Mesodermal cell (in vitro differentiated cells): ENCODE measurements around the gene ANKRD11.
A peak's percentile ranks its signal among the peaks of the same experiment; 100 is the strongest.
"Not testable (repeated sequence)": the region's sequence is repeated elsewhere in the genome, so short reads cannot be mapped to it uniquely, and the experiment has no call there.

ENCODE experiments used
- H3K27ac ChIP-seq: 2 replicates; pipeline ENCODE4 v1.7.0; 2013; ENCODE audit warnings: mild to moderate bottlenecking, low read depth, low read length, moderate library complexity; ENCODE audit not compliant: severe bottlenecking
- H3K36me3 ChIP-seq: 2 replicates; pipeline ENCODE4 v1.7.1; 2013; ENCODE audit warnings: mild to moderate bottlenecking, low read length, moderate library complexity; ENCODE audit not compliant: control insufficient read depth, insufficient read depth
- H3K4me1 ChIP-seq: one replicate; pipeline ENCODE4 v1.7.1; 2013; ENCODE audit warnings: mild to moderate bottlenecking, low read length; ENCODE audit not compliant: insufficient read depth, control insufficient read depth, poor library complexity, severe bottlenecking
- H3K4me3 ChIP-seq: 2 replicates; pipeline ENCODE4 v1.7.0; 2013; ENCODE audit warnings: low read length, control low read depth, mild to moderate bottlenecking; ENCODE audit not compliant: insufficient read depth, poor library complexity, severe bottlenecking; ENCODE audit errors: extremely low read depth
- H3K9me3 ChIP-seq: 2 replicates; pipeline ENCODE4 v1.7.1; 2013; ENCODE audit warnings: mild to moderate bottlenecking, low read length, moderate library complexity; ENCODE audit not compliant: control insufficient read depth
- WGBS, 2 experiments: methylation state at CpG; one replicate each; pipeline ENCODE4 v1.1.5; 2013; ENCODE audit warnings: missing lambda C conversion rate in 2 of 2; ENCODE audit not compliant: insufficient coverage in 2 of 2; 5-methylcytosine and 5-hydroxymethylcytosine counted together

Gene ANKRD11

DNA sequence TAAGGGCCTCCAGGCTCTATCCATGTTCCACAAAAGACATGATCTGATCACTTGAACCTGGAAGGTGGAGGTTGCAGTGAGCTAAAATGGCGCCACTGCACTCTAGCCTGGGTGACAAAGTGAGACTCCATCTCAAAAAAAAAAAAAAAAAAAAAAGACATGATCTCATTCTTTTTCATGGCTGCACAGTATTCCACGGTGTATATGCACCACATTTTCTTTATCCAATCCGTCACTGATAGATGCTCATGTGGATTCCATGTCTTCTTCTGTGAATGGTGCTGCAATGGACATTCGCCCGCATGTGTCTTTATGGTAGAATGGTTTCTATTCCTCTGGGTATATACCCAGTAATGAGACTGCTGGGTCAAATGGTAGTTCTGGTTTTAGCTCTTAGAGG, 124.4 kb downstream of the ANKRD11 start:
- Histone ChIP-seq H3K36me3 (peaks cover 30% of the 10 kb centered on the region), H3K27ac (no peak overlapping the region), H3K4me1 (peaks cover 75% of the 10 kb centered on the region), H3K4me3 (no peak overlapping the region), H3K9me3 (no peaks in the 10 kb centered on the region)
- 100% methylated on average over 3 of the region's 5 CpGs; no CpG with 5 or more reads in 1 of the 2 experiments for WGBS, 2 experiments

DNA sequence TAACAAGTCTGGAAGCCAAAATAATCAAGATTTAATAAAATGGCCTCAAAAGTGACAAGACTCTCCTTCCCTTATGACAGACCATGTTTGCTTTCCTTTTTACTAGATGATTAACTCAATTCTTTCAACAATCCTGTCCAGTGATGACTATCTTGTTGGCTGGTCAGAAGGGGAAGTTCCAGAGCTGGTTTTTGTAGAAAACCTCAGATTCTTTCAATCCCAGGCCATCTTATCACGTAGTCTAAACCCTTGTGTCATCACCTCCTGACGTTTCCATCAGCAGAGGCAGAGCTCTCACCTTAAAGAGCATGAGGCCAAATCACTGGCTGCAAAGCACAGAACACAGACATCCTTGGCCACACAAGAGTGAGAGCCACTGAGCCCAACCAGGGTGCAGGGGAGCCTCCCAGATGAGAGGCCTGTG, 125.3 kb downstream of the ANKRD11 start:
- 67 to 74% methylated on average over 1 to 2 of the region's 2 CpGs for WGBS, 2 experiments
- Histone ChIP-seq H3K9me3 (no peaks in the 10 kb centered on the region), H3K36me3 (peaks cover 35% of the 10 kb centered on the region), H3K27ac (peak overlapping the region; percentile 71), H3K4me1 (peaks cover 72% of the 10 kb centered on the region), H3K4me3 (no peak overlapping the region)

DNA sequence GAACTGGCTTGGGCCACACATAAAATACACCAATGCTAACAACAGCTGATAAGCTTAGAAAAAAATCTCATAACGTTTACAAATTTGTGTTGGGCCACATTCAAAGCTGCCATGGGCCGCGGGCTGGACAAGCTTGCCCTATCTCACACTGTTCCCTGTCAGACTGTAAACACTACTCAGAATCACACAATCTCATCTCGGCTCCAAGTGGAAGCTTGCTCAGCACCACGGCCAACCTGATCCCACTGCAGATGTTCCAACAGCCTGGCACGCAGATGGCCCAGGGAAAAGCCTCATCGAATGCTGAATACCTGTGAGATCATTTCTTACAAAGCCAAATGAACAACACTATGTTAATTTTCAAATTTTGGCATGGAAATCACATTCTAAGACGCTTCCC, 125.8 kb downstream of the ANKRD11 start:
- Histone ChIP-seq H3K36me3 (peaks cover 32% of the 10 kb centered on the region), H3K4me3 (no peak overlapping the region), H3K27ac (peak overlapping the region; percentile 71), H3K4me1 (peaks cover 67% of the 10 kb centered on the region), H3K9me3 (no peaks in the 10 kb centered on the region)
- WGBS, 2 experiments = 93 to 98% methylated on average over 6 to 7 of the region's 8 CpGs

DNA sequence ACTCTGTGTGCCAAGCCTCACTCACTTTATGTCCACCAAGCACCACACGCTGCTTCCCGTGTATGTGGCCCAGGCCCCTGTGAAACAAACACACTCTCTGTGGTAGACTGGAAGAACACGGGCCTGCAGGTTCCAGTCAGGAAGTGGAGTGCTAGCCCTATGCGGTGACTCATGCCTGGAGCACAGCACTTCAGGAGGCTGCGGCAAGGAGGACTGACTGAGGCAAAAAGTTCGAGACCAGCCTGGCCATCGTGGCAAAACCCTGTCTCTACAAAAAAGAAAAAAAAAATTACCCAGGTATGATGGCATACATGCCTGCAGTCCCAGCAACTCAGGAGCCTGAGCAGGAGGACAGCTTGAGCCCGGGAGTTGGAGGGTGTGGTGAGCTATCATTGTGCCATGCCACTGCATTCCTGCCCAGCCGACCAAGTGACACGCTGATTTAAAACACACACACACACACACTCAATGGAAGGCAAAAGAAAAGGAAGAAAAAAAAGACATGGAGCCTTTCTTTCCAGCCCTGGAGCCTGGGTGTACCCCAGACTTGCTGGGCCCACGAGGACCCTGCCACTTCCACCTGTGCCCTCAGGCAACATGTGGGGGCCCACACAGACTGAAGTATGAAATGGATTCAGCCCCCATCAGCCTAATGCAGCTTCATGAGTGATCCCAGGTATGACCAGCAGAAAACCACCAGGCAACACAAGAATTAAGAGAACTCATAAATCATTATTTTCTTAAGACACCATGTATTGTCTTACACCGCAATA, 126.6 kb downstream of the ANKRD11 start:
- peak overlapping the region; percentile 71 for H3K27ac ChIP-seq
- WGBS, 2 experiments = 67 to 69% methylated on average over 8 of the region's 12 CpGs
- no peaks in the 10 kb centered on the region for H3K9me3 ChIP-seq
- H3K4me3 ChIP-seq = no peak overlapping the region
- peaks cover 35% of the 10 kb centered on the region for H3K36me3 ChIP-seq
- H3K4me1 ChIP-seq = peaks cover 66% of the 10 kb centered on the region

DNA sequence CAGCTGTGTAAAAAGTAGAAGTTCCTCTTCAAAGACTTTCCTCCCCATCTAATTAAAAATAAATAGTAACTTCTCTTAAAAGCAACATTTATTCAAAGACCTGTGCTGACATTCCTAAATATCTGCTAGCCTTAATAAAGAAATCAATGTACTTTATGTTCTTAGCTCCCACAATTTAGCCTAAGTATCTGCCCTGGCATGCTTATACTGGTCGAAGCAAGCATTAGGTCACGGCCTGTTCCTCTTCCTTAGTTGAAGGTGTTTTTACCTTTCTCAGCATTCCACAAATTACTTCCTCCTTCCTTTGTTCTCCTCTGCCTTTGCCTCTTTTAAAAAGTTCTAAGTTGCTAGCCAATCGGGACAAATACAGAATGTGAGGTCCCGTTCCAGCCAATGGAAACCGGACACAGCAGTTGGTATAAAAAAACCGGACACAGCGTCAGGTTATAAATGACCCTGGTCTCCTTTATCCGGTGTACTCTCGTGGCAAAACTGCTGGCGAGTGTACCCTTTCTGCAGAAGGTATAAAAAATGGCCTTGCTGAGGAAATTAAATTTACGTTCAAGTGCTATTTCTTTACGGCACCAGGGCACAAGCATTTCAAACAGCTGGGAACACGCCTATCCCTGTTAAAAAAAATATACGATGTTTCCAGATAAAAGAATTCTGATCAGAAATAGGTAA, 127.7 kb downstream of the ANKRD11 start:
- 86 to 87% methylated on average over 8 to 9 of the region's 14 CpGs for WGBS, 2 experiments
- not testable (repeated sequence) for H3K9me3 ChIP-seq, H3K4me3 ChIP-seq, H3K27ac ChIP-seq
- H3K36me3 ChIP-seq = peaks cover 38% of the 10 kb centered on the region
- H3K4me1 ChIP-seq = peaks cover 65% of the 10 kb centered on the region

DNA sequence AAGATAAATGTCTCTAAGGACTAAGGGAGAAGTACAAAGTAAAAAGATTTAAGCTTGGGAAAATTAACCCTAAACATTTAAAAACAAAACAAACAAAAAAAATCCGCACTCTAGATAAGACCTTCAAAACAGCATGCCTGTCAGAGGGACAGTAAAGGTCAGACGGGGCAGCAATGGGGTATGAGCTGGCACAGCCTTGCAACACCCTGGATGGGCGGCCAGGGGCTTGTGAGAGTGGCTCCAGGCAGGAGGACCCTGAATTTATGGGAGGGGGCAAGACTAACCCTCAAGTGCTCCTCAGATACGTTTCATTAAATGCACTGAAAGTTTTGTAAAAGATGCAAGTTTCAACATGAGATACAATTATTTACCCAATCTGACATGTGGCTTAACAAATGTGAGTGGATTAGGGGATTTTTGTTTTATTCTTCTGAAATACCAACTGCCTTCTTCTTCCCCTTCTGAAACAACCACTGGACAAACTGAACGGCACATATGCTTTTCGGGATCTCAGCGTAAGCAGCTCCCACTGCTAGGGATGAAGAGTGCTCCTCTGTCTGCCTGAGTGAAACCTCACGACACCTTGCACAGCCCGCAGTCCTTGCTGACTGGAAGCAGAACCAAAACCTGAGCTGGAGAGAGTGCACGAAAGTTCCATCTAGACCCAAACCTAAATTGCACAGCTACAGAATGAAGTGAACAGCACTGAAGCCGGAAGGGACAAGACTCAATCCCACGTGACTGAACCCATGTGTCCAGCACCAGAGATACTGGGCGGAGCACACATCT, 128.4 kb downstream of the ANKRD11 start:
- peaks cover 65% of the 10 kb centered on the region for H3K4me1 ChIP-seq
- no peak overlapping the region for H3K4me3 ChIP-seq
- no peaks in the 10 kb centered on the region for H3K9me3 ChIP-seq
- H3K36me3 ChIP-seq = peaks cover 45% of the 10 kb centered on the region
- H3K27ac ChIP-seq = peak overlapping the region; percentile 36
- 93 to 95% methylated on average over 8 to 11 of the region's 13 CpGs for WGBS, 2 experiments

DNA sequence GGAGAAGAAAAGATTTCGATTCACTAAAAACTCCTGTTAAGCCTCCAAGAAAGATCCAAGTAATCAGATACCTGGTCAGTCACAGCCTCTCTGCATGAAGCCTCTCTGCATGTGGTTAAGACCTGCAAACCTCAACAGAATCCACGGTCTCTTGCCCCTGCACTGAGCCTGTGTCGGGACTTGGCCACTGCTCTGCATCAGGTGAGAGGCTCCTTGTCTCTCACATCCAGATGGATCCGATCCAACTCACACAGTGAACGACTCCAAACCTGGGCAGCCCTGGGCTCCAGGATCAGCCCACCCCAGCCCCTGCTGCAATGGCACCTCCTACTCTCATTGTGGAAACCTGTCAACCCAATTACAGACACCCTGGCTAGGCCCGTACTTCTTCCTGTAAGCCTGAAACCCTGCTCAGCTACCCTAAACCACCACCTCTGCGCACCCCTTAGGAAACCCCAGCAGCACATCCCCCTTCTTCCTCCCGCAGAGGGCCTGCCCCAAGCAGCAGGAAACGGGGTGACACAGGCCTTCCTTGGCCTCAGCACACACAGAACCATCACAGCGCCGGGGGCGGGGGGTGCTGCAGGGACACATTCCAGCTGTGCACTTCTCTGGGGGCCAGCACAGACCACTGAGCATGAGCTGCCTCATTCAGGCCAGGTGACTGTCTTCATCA, 129.5 kb downstream of the ANKRD11 start:
- Histone ChIP-seq H3K4me3 (no peak overlapping the region), H3K9me3 (no peaks in the 10 kb centered on the region), H3K4me1 (peaks cover 61% of the 10 kb centered on the region), H3K36me3 (peaks cover 47% of the 10 kb centered on the region), H3K27ac (no peak overlapping the region)
- 79 to 87% methylated on average over 10 of the region's 12 CpGs for WGBS, 2 experiments

DNA sequence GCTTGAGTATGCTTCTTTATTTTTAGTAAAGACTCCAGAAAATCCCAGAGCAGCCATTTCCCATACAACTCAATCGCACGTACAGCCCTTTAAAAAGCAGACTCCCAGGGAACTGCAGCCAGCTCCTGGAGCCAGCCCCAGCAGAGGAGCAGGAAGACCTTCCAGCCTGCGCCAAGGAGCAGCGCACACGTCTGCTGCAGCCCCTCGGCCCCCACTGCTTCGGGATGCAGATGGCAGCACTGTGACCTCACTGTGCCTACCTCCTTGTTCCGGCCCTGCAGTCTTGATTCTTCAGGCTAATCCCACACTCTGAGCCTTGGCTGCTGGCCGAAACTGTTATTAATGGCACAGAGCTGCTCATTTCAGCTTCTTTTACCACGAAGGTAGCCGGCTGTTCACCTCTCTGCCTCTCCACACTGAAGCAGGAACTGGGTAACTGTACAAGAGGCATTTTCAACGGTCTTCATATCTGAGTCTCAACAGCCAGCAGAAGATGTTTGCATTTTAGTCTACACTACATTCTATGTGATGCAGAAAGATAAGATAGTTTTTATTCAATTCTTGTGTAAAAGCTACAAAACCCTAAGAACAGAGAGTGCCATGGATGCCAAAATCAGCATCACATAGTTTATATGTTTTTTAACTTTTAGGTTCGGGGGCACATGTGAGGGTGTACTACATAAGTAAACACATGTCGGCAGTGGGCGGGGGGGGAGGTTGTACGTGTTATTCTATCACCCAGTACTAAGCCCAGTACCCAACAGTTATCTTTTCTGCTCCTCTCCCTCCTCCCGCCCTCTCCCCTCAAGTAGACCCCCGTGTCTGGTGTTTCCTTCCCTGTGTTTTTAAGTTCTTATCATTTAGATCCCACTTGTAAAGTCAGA, 130.9 kb downstream of the ANKRD11 start:
- Histone ChIP-seq H3K4me1 (peaks cover 51% of the 10 kb centered on the region), H3K27ac (no peak overlapping the region)
- 97 to 99% methylated on average over 11 to 13 of the region's 18 CpGs for WGBS, 2 experiments

DNA sequence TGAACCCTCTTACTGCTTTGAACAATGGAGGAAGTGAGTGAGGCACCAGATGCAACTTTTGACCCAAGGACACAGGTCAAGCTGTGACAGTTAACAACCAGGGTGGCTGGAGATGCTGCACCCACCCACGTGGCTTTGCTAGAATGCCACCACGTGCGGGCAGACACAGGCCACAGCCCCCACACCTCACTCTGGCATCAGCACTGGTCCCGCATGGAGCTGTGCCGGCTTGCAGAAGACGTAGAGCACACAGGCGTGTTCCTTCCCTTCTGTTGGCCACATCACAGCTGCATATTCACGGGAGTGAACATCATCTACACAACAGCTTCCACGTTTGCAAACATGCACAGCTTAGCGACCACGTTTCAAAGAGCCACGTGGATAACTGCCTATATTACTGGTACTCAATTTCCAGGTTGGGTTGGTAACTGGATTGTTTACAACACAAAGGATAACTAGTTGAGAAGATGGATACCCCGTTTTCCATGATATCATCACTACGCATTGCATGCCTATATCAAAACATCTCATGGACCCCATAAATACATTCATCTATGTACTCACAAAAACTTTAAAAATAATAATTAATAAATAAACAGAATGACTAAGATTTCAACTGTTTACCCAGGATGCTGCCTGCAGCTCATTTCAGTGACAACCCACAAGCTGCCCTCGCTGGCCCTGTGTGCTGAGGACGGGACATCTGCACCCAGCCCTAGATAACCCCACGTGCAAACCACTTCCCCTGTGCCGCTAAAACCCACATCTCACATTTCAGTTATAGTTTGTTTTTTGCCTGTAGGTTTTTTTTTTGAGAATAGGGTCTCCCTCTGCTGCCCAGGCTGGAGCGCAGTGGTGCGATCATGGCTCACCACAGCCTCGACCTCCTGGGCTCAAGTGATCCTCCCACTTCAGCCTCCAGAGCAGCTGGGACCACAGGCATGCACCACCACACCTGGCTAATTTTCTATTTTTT, 132.0 kb downstream of the ANKRD11 start:
- no peaks in the 10 kb centered on the region for H3K9me3 ChIP-seq
- peaks cover 55% of the 10 kb centered on the region for H3K36me3 ChIP-seq
- peaks cover 42% of the 10 kb centered on the region for H3K4me1 ChIP-seq
- 96 to 97% methylated on average over 13 to 14 of the region's 21 CpGs for WGBS, 2 experiments
- H3K4me3 ChIP-seq = no peak overlapping the region
- H3K27ac ChIP-seq = no peak overlapping the region

More for the DNA sequence above, 130.9 kb downstream of the ANKRD11 start:
- Histone ChIP-seq H3K9me3 (no peaks in the 10 kb centered on the region), H3K36me3 (peaks cover 55% of the 10 kb centered on the region), H3K4me3 (no peak overlapping the region)
